Stimulated activated effector memory CD8-positive, alpha-beta T cell treated with anti-CD3 and anti-CD28 coated beads, Interleukin-12 subunit alpha, Interleukin-12 subunit beta, amount 100 ng/mL, for 72 hours (primary cell): Measurements from ENCODE around the gene CEBPB.

Experiments used
- ATAC-seq: fragments of 150-1000 bp; cut with Tn5 transposase; 2 replicates; pipeline ENCODE4 v1.10.0; 2021
- DNase-seq, 2 donors: peaks; one replicate each; pipeline ENCODE4 v3.0.0; 2021 to 2022; ENCODE audit warnings: low spot score in 2 of 2
- H3K27ac Mint-ChIP-seq: one replicate; pipeline ENCODE4 v1.8.0; 2022; ENCODE audit warnings: mild to moderate bottlenecking, mixed read lengths
- H3K36me3 Mint-ChIP-seq: one replicate; pipeline ENCODE4 v1.8.0; 2022; ENCODE audit warnings: mild to moderate bottlenecking, mixed read lengths
- H3K4me1 Mint-ChIP-seq: one replicate; pipeline ENCODE4 v1.8.0; 2022; ENCODE audit warnings: mixed read lengths
- H3K4me3 Mint-ChIP-seq: one replicate; pipeline ENCODE4 v1.8.0; 2022; ENCODE audit warnings: mild to moderate bottlenecking, mixed read lengths
- H3K9me3 Mint-ChIP-seq: one replicate; pipeline ENCODE4 v1.8.0; 2022; ENCODE audit warnings: mixed read lengths

The CEBPB gene

DNA sequence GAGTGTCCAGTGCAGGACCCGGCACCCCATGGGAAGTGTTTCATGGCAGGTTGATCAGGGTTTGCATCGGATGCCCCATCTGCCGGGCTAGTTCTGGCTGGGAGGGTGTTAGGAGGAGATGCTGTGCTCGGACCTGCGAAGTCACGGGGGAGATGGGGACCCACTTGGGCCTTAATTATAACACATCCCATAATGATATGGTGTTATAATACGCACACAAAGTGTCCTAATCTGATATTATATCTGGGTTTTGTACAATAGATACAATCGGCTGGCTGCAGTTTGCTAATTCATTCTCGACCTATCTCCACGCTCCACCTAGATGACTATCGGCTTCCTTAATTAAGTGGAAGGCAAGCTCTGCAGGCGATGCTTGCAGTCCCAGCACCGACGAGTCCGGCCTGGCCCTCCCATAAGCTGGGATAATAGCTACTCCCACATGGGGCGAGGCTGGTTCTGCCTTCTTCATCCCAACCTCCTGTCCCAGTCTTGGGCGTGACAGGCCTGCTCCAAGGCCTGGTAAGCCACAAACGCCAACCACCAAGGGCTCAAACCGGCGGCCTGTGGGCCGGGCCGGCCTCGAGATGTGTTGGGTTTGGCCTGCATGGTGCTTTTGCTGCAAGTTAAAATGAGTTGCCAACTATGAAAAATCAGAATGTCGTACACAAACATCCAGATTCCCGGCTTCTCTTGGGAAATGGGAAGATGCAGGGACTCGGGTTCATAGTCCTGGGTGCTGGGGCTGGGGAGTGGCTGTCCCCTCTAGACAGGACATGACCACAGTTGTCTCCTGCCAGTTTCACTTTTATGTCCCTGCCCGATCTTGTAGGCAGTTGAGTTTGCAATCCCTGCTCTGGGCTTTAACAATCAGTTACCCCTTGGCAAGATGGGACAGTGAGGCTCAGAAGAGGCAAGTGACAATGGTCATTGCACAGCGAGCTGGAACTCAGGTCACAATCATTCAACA lies 32.7 kb downstream of the CEBPB start:
- Mint-ChIP-seq H3K36me3 (no peaks in the 10 kb centered on the region), H3K9me3 (no peaks in the 10 kb centered on the region), H3K4me1 (peaks cover 45% of the 10 kb centered on the region), H3K27ac (peak overlapping the region; percentile 60), H3K4me3 (no peak overlapping the region)
- DNase-seq (no peak), ATAC-seq (no peak)

DNA sequence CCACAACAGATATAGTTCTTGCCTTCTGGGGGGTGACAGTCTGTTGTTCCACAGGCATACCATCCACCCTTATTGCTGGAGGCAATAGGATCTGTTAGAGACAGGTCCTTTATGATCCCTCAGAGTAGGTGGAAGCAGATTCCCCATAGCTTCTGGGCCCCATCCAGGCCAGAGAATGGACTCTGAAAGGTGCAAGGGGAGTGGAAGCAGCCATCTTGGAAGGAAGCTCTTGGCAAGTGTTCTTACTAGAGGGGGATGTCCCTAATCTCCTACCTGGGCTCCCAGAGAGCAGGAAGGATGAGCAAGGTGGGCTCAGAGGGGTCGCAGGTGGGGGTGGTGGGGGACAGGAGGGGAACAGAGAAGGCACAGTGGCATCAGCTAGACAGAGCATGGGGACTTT lies 33.4 kb downstream of the CEBPB start:
- Mint-ChIP-seq H3K36me3 (no peaks in the 10 kb centered on the region), H3K4me1 (peaks cover 40% of the 10 kb centered on the region), H3K4me3 (no peak overlapping the region), H3K27ac (peak overlapping the region; percentile 60), H3K9me3 (no peaks in the 10 kb centered on the region)
- ATAC-seq (no peak), DNase-seq (no peak)

DNA sequence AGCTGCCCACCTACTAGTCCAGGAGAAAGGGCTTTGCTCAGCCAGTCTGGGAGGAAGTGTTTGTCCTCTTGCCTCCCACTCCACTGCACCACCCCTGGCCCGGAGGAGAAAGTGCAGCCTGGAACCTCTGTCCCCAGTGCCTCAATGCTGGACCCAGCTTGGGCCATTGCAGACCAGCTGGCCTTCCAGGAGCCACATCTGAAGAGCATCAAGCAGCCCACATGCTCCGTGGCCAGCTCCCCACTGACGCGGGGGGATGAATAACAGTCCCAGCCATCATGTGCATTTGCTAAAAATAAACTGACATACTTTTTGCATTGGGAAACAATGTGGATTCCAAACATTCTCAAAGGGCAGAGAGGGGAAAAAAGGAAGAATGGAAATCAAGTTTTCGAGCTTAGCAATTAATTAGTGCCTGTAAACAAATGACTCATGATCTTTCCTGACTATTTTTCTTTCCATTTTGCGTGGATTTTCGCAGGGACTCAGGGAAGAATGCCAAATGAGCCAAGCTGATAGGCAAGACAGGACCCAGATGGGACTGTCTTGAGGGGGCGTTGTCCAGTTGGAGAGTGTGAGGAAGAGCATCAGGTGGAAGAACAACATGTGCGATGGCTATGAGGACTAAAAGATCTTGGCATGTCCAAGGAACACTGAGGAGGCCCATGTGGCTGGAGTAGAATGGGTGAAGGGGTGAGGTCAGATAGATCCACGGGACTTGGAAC lies 34.1 kb downstream of the CEBPB start:
- Mint-ChIP-seq H3K9me3 (no peaks in the 10 kb centered on the region), H3K36me3 (no peaks in the 10 kb centered on the region), H3K4me1 (peaks cover 39% of the 10 kb centered on the region), H3K4me3 (no peak overlapping the region), H3K27ac (peak overlapping the region; percentile 33)
- no peak for DNase-seq
- no peak for ATAC-seq

DNA sequence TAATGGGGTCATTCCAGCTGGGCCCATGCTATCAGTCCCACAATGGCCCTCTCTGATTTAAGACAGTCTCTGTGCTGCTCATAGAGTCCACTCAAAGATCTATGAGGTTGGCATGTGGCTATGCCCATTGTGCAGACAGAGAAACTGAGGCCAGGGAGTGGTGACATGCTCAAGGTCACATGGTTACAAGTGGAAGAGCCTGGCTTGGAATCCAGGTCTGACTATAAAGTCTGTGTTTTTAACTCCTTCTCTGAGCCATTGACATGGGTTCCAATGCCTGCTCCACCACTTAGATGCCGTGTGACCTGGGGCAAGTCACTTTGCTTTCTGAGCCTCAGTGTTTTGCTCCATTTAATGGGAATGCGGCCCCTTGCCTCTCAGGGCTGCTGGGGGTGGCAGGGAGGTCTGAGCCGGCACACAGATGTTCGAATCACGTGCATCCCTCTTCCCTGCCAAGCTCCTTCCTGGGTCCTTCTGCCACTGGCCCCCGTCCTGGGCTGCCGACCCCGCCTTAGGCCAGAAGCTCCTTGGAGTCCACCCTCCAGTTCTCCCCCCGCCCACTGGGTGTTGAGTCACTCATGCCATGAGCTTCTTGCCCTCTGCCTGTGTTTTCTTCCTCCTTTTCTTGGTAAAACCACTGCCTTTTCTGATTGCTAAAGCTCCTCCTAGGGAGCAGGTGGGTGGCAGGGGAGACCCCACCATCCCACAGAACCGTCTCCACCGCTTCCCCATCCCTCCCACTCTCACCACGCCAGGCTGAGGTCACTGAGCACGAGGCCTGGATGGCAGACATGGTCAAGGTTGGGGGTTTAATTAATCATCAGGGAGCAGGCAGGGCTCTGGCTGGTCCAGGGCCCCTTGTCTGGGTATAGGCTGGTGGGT lies 35.7 kb downstream of the CEBPB start:
- H3K4me3 Mint-ChIP-seq, result peak overlapping the region; percentile 6
- H3K4me1 Mint-ChIP-seq, result peaks cover 33% of the 10 kb centered on the region
- H3K9me3 Mint-ChIP-seq, result no peaks in the 10 kb centered on the region
- H3K36me3 Mint-ChIP-seq, result no peaks in the 10 kb centered on the region
- DNase-seq (peak in 1 of 2 donors; percentile 52), ATAC-seq (peak; percentile 26)
- H3K27ac Mint-ChIP-seq, result peak overlapping the region; percentile 61

DNA sequence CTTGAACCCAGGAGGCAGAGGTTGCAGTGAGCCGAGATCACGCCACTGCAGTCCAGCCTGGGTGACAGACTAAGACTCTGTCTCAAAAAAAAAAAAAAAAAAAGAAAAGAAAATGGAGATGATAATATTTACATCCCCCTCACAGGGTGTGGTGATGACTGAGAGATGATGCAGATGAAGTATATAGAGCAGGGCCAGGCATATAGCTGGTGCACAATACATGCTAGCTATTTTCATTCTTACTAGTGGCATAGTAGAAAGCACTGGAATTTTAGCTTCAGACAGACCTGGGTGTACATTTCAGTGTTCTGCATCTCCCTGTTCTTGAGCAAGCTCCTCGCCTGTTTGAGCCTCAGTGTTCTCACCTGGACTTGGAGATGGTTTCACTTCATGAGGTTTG lies 36.9 kb downstream of the CEBPB start:
- Mint-ChIP-seq H3K9me3 (no peaks in the 10 kb centered on the region), H3K36me3 (no peaks in the 10 kb centered on the region), H3K27ac (peak overlapping the region; percentile 29), H3K4me1 (peaks cover 26% of the 10 kb centered on the region), H3K4me3 (no peak overlapping the region)
- peak; percentile 84 for ATAC-seq
- DNase-seq, result no peak

DNA sequence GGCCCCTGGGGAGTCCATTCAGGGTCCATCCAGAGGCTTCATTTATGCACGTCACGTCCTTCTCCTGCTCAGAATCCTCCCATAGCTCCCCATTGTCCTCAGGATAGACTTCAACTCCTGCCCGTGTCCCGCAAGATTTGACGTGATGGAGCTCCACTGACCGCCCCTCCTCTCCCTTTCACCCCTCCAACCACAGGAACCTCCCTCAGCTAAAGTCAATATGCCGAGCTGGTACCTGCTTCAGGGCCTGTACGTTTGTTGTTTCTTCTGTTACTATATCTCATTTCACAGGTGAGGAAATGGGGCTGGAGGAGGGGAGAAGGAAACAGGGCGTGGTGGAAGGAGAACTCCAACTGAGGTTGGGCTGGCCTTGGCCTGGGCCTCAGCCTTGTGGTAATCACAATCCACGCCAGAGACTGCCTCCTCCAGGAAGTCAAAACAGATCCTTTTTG lies 38.6 kb downstream of the CEBPB start:
- Mint-ChIP-seq H3K9me3 (no peaks in the 10 kb centered on the region), H3K4me3 (no peak overlapping the region), H3K36me3 (no peaks in the 10 kb centered on the region), H3K27ac (peak overlapping the region; percentile 6), H3K4me1 (peaks cover 26% of the 10 kb centered on the region)
- DNase-seq (no peak), ATAC-seq (no peak)

DNA sequence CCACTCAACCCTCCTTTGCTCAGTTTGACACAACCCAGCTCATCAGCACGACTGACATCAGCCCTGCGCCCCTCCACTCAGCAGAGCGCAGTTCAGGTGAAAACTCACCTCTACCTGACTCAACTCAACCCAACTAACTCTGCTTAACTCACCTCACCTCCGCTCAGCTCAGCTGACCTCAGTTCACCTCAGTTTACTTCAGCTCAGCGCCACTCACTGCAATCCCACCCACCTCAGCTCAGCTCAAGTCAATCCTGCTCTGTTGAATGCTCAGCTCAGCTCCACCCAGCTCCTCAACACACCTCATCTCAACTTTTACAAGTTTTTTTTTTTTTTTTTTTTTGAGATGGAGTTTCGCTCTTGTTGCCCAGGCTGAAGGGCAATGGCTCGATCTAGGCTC lies 39.6 kb downstream of the CEBPB start:
- no peak for ATAC-seq
- no peaks in the 10 kb centered on the region for H3K36me3 Mint-ChIP-seq
- no peaks in the 10 kb centered on the region for H3K9me3 Mint-ChIP-seq
- no peak overlapping the region for H3K4me3 Mint-ChIP-seq
- peak overlapping the region; percentile 13 for H3K27ac Mint-ChIP-seq
- no peak for DNase-seq
- peaks cover 19% of the 10 kb centered on the region for H3K4me1 Mint-ChIP-seq

DNA sequence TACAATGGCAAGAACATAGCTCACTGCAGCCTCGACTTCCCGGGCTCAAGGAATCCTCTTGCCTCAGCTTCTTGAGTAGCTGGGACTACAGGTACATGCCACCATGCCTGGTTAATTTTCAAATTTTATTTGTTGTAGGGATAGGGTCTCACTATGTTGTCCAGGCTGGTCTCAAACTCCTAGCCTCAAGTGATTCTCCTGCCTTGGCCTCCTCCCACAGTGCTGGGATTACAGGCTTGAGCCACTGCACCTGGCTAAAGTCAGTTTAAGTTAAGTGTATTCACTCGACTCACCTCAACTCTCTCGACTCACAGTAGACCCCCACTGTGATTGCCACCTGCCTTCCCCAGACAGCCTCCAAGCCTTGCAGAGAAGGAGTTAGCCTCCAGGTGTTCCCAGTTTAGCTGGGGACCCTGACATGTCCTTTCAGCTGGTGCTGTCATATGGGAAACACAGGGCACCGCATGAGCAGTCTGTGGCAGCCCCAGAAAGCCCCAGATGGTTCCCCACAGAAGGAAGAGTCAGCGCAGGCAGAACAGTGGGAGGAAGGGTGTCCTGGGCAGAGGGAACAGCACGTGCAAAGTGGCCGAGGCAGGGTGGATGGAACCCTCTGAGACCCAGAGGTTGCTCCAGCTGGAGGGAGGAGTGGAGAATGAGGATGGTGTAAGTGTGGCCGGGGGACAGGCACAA lies 40.4 kb downstream of the CEBPB start:
- Mint-ChIP-seq H3K4me1 (peaks cover 19% of the 10 kb centered on the region), H3K27ac (peak overlapping the region; percentile 38), H3K4me3 (no peak overlapping the region)

DNA sequence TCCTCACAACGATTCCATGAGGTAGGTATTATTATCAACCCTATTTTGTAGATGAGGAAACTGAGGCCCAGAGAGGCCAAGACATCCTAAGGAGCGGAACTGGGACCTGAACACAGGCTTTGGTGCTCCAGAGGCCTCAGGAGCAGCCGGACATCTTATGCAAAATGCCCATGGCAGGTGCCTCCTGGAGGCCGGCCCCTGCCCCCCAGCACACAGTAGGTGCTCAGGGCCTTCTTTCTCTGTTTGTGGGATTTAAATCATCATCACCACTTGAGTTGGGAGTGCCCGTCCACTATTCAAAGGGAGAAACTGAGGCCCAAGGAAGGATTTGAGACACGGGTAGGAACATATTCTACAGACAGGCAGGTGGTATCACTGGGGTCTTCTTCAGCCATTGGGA lies 41.2 kb downstream of the CEBPB start:
- H3K9me3 Mint-ChIP-seq, result no peaks in the 10 kb centered on the region
- H3K27ac Mint-ChIP-seq, result peak overlapping the region; percentile 38

More for the DNA sequence above, 40.4 kb downstream of the CEBPB start:
- ATAC-seq, result no peak
- H3K9me3 Mint-ChIP-seq, result no peaks in the 10 kb centered on the region
- no peak for DNase-seq
- H3K36me3 Mint-ChIP-seq, result no peaks in the 10 kb centered on the region

DNA sequence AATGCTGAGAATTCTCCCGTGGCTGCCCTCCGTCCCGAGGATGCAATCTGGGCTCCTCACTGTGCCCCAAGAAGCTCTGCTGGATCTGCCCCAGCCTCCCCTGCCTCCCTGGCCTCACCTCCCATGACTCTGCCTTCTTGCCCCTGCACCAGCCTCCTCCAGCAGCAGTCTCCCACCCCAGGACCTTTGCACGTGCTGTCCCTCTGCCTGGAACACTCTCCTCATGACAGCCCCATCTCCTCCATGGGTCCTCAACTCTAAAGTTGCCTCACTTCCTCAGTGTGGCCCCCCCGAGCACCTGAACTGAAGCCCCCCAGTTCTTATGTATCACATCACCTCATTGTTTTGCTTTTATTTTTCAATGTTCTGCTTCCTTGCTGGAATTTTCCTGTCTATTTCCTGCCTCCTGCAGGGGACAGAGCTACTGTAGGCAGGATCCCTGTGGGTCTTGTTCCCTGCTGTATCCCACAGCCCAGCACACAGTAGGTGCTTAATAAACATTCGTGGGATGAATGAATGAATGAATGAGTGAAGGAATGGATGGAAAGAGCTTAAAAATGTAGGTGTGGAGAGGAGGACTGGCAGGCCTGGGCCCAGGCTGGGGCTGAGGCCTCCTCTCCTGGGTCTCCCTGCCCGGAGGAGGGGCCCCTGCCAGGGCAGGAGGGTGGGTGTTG lies 42.2 kb downstream of the CEBPB start:
- ATAC-seq, result no peak
- H3K9me3 Mint-ChIP-seq, result no peaks in the 10 kb centered on the region
- H3K4me1 Mint-ChIP-seq, result peaks cover 3% of the 10 kb centered on the region
- H3K27ac Mint-ChIP-seq, result no peak overlapping the region
- H3K4me3 Mint-ChIP-seq, result no peak overlapping the region
- no peaks in the 10 kb centered on the region for H3K36me3 Mint-ChIP-seq
- no peak for DNase-seq

More for the DNA sequence above, 41.2 kb downstream of the CEBPB start:
- H3K36me3 Mint-ChIP-seq, result no peaks in the 10 kb centered on the region
- H3K4me3 Mint-ChIP-seq, result no peak overlapping the region
- no peak for DNase-seq
- peaks cover 12% of the 10 kb centered on the region for H3K4me1 Mint-ChIP-seq
- ATAC-seq, result no peak

DNA sequence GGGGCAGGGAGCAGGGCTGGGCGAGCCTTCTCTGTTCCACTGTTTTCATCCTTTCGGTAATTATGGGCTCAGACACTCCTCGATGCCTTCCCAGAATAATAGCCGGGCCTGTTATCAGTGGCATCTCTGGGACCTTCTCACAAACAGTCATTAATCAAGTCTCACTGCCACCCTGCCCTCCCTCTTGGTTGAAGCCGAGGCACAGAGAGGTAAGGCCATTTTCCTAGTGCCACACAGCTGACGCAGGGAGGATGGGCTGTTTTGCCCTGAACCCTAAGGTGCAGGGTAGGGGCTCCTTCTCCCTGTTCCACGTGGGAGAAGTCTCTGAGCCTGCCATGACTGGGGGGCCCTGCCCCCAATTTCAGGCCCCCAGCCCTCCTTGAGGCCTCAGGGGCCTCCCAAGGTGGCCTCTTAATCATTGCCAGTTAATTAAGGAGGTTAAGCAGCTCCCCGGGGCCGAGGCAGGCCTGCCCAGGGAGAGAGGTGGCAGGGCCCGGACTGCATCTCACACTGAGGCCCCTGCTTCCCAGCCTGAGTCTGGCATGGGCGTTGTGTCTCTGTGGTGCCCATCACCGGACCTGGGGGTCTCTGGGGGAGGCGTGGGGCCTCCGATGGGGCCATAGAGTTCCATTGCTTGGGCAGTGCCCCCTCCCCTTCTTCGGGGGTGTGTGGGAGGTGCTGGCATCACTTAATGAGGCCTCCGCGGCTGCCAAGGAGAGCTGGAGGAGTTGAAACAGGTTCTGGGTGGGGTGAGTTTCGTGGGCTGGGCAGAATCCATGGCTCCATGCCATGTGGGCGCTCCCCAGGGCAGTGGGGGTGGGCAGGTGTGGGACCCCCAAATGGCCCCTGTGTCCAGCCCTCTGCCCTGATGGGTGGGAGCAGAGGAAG lies 42.9 kb downstream of the CEBPB start:
- H3K9me3 Mint-ChIP-seq, result no peaks in the 10 kb centered on the region
- no peaks in the 10 kb centered on the region for H3K36me3 Mint-ChIP-seq
- H3K27ac Mint-ChIP-seq, result peak overlapping the region; percentile 56
- ATAC-seq (no peak), DNase-seq (no peak)
- H3K4me1 Mint-ChIP-seq, result no peaks in the 10 kb centered on the region
- no peak overlapping the region for H3K4me3 Mint-ChIP-seq

DNA sequence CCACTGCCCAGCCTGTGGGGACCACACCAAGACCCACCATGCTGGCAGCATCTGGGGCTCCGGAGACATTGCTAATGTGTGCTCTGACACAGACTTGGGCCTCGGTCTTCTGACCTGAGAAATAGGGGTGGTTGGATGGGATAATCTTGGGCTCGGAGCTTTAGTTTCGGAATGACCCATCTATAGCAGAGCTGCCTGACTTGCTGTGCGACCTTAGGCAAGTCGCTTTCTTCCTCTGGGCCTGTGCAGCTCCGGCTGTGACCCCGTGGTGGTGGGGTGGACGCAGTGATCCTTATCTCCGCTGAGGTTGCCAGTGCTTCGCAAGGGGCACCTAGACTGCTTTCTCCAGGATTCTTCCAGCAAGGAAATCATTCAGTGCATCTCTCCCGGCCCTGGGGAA lies 43.7 kb downstream of the CEBPB start:
- no peak for ATAC-seq
- no peak for DNase-seq
- no peaks in the 10 kb centered on the region for H3K9me3 Mint-ChIP-seq
- no peaks in the 10 kb centered on the region for H3K4me1 Mint-ChIP-seq
- no peaks in the 10 kb centered on the region for H3K36me3 Mint-ChIP-seq
- no peak overlapping the region for H3K4me3 Mint-ChIP-seq
- H3K27ac Mint-ChIP-seq, result peak overlapping the region; percentile 56

DNA sequence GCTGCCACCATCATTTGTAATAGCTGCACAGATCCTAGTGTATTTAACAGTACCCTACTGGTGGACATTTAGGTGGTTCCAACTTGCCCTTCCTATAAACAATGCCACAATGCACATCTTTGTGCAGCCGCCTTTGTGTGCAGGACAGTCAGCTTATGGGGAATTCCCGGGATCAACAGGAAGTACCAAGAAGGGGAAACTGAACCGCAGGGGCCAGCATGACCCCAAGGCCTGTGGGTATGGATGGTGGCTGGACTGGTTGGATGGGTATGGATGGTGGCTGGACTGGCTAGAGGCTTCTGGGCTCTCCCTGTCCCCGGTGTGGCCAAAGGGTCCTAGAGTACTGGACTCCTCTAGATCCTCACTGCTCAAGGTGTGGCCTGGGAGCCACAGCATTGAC lies 46.7 kb downstream of the CEBPB start:
- Mint-ChIP-seq H3K4me3 (no peak overlapping the region), H3K9me3 (no peaks in the 10 kb centered on the region), H3K27ac (no peak overlapping the region), H3K4me1 (no peaks in the 10 kb centered on the region), H3K36me3 (no peaks in the 10 kb centered on the region)
- ATAC-seq, result no peak
- DNase-seq, result no peak
